Fibroblast of lung (primary cell): ENCODE measurements around the gene SCAF4.

Experiments used
- CTCF ChIP-seq, 2 donors: IDR thresholded peaks in 1 of 2; conservative IDR thresholded peaks in 1 of 2; 1 replicate in 1 of 2; 2 replicates in 1 of 2; pipeline ENCODE4 v1.5.1; 2011 to 2012; ENCODE audit warnings: low read length in 2 of 2, control low read depth in 1 of 2, inconsistent platforms in 1 of 2, low read depth in 1 of 2, mild to moderate bottlenecking in 1 of 2
- EZH2 ChIP-seq: IDR thresholded peaks from 2 replicates; pipeline ENCODE4 v1.5.1; 2012; ENCODE audit warnings: low read length, control low read depth, mild to moderate bottlenecking; ENCODE audit errors: missing control alignments

GRCh38 chr21:31654340-31654739 lies 77.6 kb downstream of the SCAF4 start:
- TF ChIP-seq CTCF (conservative IDR thresholded peaks at IDR 0.05 in 1 of 2, IDR thresholded peaks at IDR 0.05 in 1 of 2; ENCODE audit: low read depth in 1 of 2, low read length in 2 of 2) (no peak), EZH2 (no peak)
